ENCODE measurements around the gene SCRT2.
"Not testable (repeated sequence)": the region's sequence is repeated elsewhere in the genome, so short reads cannot be mapped to it uniquely, and the experiment has no call there.

The SCRT2 gene

DNA sequence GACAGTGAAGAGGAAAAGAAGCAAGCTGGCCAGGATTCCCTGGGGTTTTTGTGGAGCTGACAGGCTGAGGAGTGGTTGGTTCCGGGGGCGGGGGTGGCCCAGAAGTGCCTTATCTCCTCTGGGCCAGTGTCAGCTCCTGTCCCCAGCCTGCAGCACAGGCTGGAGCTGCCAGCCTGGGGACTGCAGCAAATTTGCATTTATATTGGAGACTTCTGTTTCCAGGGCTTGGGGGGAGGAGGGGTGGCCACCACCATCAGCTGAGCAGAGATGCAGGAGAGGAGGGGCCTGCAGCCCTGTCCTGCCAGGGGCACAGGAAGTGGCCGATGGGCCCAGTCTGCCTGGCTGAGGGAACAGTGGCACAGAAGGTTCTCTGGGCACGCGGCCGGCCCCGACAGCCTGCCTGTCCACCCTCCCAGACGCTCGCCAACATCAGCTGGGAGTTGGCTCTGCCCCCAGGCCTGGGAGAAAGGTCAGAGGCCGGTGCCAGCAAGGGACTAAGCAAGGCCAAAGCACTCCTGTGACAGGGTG lies 24.3 kb upstream of the SCRT2 start:
- Histone ChIP-seq H3K27ac (ENCODE audit: low read depth, low read length) (no peak overlapping the region), H3K36me3 (ENCODE audit: control insufficient read depth, insufficient read depth, low read length) (no peaks in the 10 kb centered on the region), H3K4me3 (ENCODE audit: low read depth, low read length) (no peak overlapping the region), H3K9ac (ENCODE audit: low read depth, low read length) (no peak overlapping the region), H3K27me3 (ENCODE audit: control insufficient read depth, insufficient read depth, low read length) (no peaks in the 10 kb centered on the region), H3K9me3 (ENCODE audit: control insufficient read depth, insufficient read depth, low read length) (no peaks in the 10 kb centered on the region), H3K4me1 (ENCODE audit: control insufficient read depth, insufficient read depth, low read length) (peaks cover 14% of the 10 kb centered on the region)

GRCh38 chr20:699342-699741 lies 23.7 kb upstream of the SCRT2 start:
- no peak overlapping the region for H3K4me3 ChIP-seq (ENCODE audit: low read depth, low read length)
- no peaks in the 10 kb centered on the region for H3K9me3 ChIP-seq (ENCODE audit: control insufficient read depth, insufficient read depth, low read length)
- H3K9ac ChIP-seq (ENCODE audit: low read depth, low read length), result no peak overlapping the region
- peaks cover 14% of the 10 kb centered on the region for H3K4me1 ChIP-seq (ENCODE audit: control insufficient read depth, insufficient read depth, low read length)
- H3K27ac ChIP-seq (ENCODE audit: low read depth, low read length), result no peak overlapping the region
- H3K36me3 ChIP-seq (ENCODE audit: control insufficient read depth, insufficient read depth, low read length), result no peaks in the 10 kb centered on the region
- no peaks in the 10 kb centered on the region for H3K27me3 ChIP-seq (ENCODE audit: control insufficient read depth, insufficient read depth, low read length)

DNA sequence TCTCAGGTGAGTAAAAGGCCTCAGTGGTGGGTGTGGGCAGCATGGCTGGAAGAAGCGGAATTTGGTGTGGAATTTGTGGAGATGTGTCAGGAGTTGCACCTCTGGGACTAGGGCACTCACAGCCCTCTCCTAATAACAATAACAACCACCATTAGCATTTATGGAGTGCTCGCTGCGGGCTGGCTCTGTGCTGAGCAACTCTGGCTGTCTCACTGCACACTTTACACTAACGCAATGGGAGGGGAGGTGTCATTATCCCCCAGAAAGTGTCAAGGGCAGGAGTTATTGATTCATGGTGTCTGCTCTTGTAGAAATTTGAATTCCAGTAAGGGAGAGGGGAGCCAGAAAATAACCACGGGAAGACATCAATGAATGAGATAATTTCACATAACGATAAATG lies 22.7 kb upstream of the SCRT2 start:
- Histone ChIP-seq H3K4me1 (ENCODE audit: control insufficient read depth, insufficient read depth, low read length) (peaks cover 14% of the 10 kb centered on the region), H3K36me3 (ENCODE audit: control insufficient read depth, insufficient read depth, low read length) (no peaks in the 10 kb centered on the region), H3K9ac (ENCODE audit: low read depth, low read length) (no peak overlapping the region), H3K9me3 (ENCODE audit: control insufficient read depth, insufficient read depth, low read length) (no peaks in the 10 kb centered on the region), H3K27me3 (ENCODE audit: control insufficient read depth, insufficient read depth, low read length) (no peaks in the 10 kb centered on the region), H3K4me3 (ENCODE audit: low read depth, low read length) (no peak overlapping the region), H3K27ac (ENCODE audit: low read depth, low read length) (no peak overlapping the region)

GRCh38 chr20:697826-698225 lies 22.2 kb upstream of the SCRT2 start:
- Histone ChIP-seq H3K9ac (ENCODE audit: low read depth, low read length) (no peak overlapping the region), H3K27ac (ENCODE audit: low read depth, low read length) (no peak overlapping the region), H3K9me3 (ENCODE audit: control insufficient read depth, insufficient read depth, low read length) (no peaks in the 10 kb centered on the region), H3K36me3 (ENCODE audit: control insufficient read depth, insufficient read depth, low read length) (no peaks in the 10 kb centered on the region), H3K27me3 (ENCODE audit: control insufficient read depth, insufficient read depth, low read length) (no peaks in the 10 kb centered on the region), H3K4me1 (ENCODE audit: control insufficient read depth, insufficient read depth, low read length) (peaks cover 14% of the 10 kb centered on the region), H3K4me3 (ENCODE audit: low read depth, low read length) (no peak overlapping the region)

GRCh38 chr20:695165-695866 lies 19.7 kb upstream of the SCRT2 start:
- no peak overlapping the region for H3K27ac ChIP-seq (ENCODE audit: low read depth, low read length)
- H3K36me3 ChIP-seq (ENCODE audit: control insufficient read depth, insufficient read depth, low read length), result no peaks in the 10 kb centered on the region
- H3K9me3 ChIP-seq (ENCODE audit: control insufficient read depth, insufficient read depth, low read length), result no peaks in the 10 kb centered on the region
- H3K27me3 ChIP-seq (ENCODE audit: control insufficient read depth, insufficient read depth, low read length), result no peaks in the 10 kb centered on the region
- H3K4me1 ChIP-seq (ENCODE audit: control insufficient read depth, insufficient read depth, low read length), result peaks cover 13% of the 10 kb centered on the region
- H3K4me3 ChIP-seq (ENCODE audit: low read depth, low read length), result no peak overlapping the region
- no peak overlapping the region for H3K9ac ChIP-seq (ENCODE audit: low read depth, low read length)

DNA sequence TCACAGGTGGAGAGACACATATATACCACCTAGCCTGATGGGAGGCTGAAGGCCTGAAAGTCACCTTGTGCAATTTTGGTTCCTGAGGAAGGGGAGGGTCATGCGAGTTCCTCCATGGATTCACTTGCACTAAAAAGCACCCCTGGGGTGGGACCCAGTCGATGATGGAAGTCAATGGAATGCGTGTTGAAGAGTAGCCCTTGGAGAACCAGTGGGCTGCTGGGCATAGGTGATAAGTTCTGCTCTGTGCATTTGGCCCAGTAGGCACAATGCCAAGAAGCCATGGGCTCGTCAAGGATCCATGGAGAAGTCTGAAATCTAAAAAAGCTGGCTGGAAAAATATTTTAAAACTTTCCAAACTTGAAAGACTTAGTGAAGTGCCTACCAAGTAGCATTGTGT lies 18.9 kb upstream of the SCRT2 start:
- Histone ChIP-seq H3K4me1 (ENCODE audit: control insufficient read depth, insufficient read depth, low read length) (peaks cover 4% of the 10 kb centered on the region), H3K36me3 (ENCODE audit: control insufficient read depth, insufficient read depth, low read length) (no peaks in the 10 kb centered on the region), H3K27ac (ENCODE audit: low read depth, low read length) (no peak overlapping the region), H3K27me3 (ENCODE audit: control insufficient read depth, insufficient read depth, low read length) (no peaks in the 10 kb centered on the region), H3K9me3 (ENCODE audit: control insufficient read depth, insufficient read depth, low read length) (no peaks in the 10 kb centered on the region), H3K4me3 (ENCODE audit: low read depth, low read length) (no peak overlapping the region), H3K9ac (ENCODE audit: low read depth, low read length) (no peak overlapping the region)

DNA sequence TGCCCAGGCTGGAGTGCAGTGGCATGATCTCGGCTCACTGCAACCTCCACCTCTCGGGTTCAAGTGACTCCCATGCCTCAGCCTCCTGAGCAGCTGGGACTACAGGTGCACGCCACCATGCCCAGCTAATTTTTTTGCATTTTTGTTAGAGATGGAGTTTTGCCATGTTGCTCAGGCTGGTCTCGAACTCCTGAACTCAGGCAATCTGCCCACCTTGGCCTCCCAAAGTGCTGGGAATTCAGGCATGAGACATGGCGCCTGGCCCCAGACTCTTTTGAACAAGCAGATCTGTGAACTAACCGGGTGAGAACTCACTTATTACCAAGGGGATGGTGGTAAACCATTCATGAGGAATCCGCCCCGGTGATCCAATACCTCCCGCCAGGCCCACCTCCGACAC lies 18.2 kb upstream of the SCRT2 start:
- H3K27me3 ChIP-seq (ENCODE audit: control insufficient read depth, insufficient read depth, low read length); H3K9me3 ChIP-seq (ENCODE audit: control insufficient read depth, insufficient read depth, low read length); H3K4me3 ChIP-seq (ENCODE audit: low read depth, low read length); H3K36me3 ChIP-seq (ENCODE audit: control insufficient read depth, insufficient read depth, low read length); H3K4me1 ChIP-seq (ENCODE audit: control insufficient read depth, insufficient read depth, low read length); H3K9ac ChIP-seq (ENCODE audit: low read depth, low read length); H3K27ac ChIP-seq (ENCODE audit: low read depth, low read length): not testable (repeated sequence)

DNA sequence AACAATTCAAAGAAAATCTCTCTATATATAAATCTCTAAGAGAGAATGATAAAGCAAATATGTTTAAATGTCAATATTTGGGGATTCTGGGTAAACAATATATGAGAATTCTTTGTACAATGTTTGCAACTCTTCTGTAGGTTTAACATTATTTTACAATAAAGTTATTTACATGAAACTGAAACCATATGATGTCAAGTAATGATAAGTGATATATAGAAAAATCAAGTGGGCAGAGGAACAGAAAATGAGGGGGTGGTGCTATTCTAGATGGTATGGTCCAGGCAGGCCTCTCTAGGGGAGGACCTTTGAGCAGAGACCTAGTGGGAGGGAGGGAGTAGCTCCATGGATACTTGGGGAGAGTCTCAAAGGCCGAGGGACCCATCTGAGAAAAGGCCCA lies 16.4 kb upstream of the SCRT2 start:
- Histone ChIP-seq H3K27ac (ENCODE audit: low read depth, low read length) (no peak overlapping the region), H3K4me3 (ENCODE audit: low read depth, low read length) (no peak overlapping the region), H3K4me1 (ENCODE audit: control insufficient read depth, insufficient read depth, low read length) (peaks cover 10% of the 10 kb centered on the region; the same call in 1 of the 2 replicates), H3K9me3 (ENCODE audit: control insufficient read depth, insufficient read depth, low read length) (no peaks in the 10 kb centered on the region), H3K9ac (ENCODE audit: low read depth, low read length) (no peak overlapping the region), H3K27me3 (ENCODE audit: control insufficient read depth, insufficient read depth, low read length) (no peaks in the 10 kb centered on the region), H3K36me3 (ENCODE audit: control insufficient read depth, insufficient read depth, low read length) (no peaks in the 10 kb centered on the region)

DNA sequence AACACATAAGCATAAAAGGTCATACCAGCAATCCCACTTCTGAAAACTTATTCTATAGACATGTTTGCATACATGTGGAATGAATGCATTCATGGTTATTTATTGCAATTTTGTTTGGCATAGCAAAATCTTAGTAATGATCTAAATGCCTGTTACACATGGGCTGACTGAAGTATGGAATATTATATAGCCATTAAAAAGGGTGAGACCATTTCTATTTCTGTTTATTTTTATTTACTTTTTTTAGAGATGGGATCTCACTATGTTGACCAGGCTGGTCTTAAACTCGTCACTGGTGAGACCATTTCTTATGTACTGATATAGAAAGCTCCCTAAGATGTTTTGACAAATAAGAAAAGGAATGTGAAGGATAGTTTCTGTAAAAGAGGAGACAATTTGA lies 14.3 kb upstream of the SCRT2 start:
- Histone ChIP-seq H3K27me3 (ENCODE audit: control insufficient read depth, insufficient read depth, low read length) (no peaks in the 10 kb centered on the region), H3K4me1 (ENCODE audit: control insufficient read depth, insufficient read depth, low read length) (peaks cover 10% of the 10 kb centered on the region; the same call in 1 of the 2 replicates), H3K27ac (ENCODE audit: low read depth, low read length) (no peak overlapping the region), H3K36me3 (ENCODE audit: control insufficient read depth, insufficient read depth, low read length) (no peaks in the 10 kb centered on the region), H3K9me3 (ENCODE audit: control insufficient read depth, insufficient read depth, low read length) (no peaks in the 10 kb centered on the region), H3K4me3 (ENCODE audit: low read depth, low read length) (no peak overlapping the region), H3K9ac (ENCODE audit: low read depth, low read length) (no peak overlapping the region)

DNA sequence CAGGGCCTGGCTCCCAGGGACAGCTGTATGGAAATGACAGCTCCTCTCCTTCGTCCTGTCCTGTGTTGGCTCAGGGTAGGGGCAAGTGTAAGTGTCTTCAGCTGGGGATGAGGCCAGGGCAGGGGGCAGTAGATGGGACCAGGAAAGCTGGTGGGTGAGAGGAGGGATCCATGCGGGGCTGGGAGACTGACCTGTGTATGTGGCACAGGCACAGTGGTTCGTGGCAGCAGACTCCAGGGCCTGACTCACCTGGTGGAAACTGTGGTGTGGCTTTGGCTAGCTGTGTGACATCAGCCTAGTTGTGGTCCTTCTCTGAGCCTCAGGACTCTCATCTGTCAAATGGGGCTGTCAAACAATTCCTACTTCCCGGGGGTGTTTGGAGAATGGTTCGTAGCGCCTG lies 13.7 kb upstream of the SCRT2 start:
- Histone ChIP-seq H3K9ac (ENCODE audit: low read depth, low read length) (no peak overlapping the region), H3K27ac (ENCODE audit: low read depth, low read length) (no peak overlapping the region), H3K9me3 (ENCODE audit: control insufficient read depth, insufficient read depth, low read length) (no peaks in the 10 kb centered on the region), H3K36me3 (ENCODE audit: control insufficient read depth, insufficient read depth, low read length) (no peaks in the 10 kb centered on the region), H3K4me3 (ENCODE audit: low read depth, low read length) (no peak overlapping the region), H3K27me3 (ENCODE audit: control insufficient read depth, insufficient read depth, low read length) (no peaks in the 10 kb centered on the region), H3K4me1 (ENCODE audit: control insufficient read depth, insufficient read depth, low read length) (peaks cover 10% of the 10 kb centered on the region; the same call in 1 of the 2 replicates)

GRCh38 chr20:688809-689212 lies 13.2 kb upstream of the SCRT2 start:
- no peak overlapping the region for H3K4me3 ChIP-seq (ENCODE audit: low read depth, low read length)
- H3K9me3 ChIP-seq (ENCODE audit: control insufficient read depth, insufficient read depth, low read length), result no peaks in the 10 kb centered on the region
- H3K4me1 ChIP-seq (ENCODE audit: control insufficient read depth, insufficient read depth, low read length), result peaks cover 10% of the 10 kb centered on the region; the same call in 1 of the 2 replicates
- H3K27me3 ChIP-seq (ENCODE audit: control insufficient read depth, insufficient read depth, low read length), result no peaks in the 10 kb centered on the region
- no peak overlapping the region for H3K9ac ChIP-seq (ENCODE audit: low read depth, low read length)
- no peak overlapping the region for H3K27ac ChIP-seq (ENCODE audit: low read depth, low read length)
- H3K36me3 ChIP-seq (ENCODE audit: control insufficient read depth, insufficient read depth, low read length), result no peaks in the 10 kb centered on the region

All from HUES48 (cell line).